Right lobe of liver (tissue), 4 donors: ENCODE results near the gene CLEC16A.

ENCODE experiments used
- CTCF ChIP-seq, 4 donors: fragments of 200-600 bp in 3 of 4; fragments of 450-650 bp in 1 of 4; IDR thresholded peaks; one replicate each; pipeline versions ENCODE4 v1.5.1 to v1.8.0; 2016 to 2022; ENCODE audit warnings: antibody characterized with exemption in 4 of 4, mild to moderate bottlenecking in 2 of 4
- POLR2A ChIP-seq: fragments of 450-650 bp; IDR thresholded peaks from one replicate; pipeline ENCODE4 v1.6.1; 2017; ENCODE audit warnings: antibody characterized with exemption, mild to moderate bottlenecking
- donor health status: DM: no; HTN: no; CAD: no.
- donor health status: DM: no; HTN: no; CAD: no.
- donor health status: DM: no; HTN: yes; CAD: no.

- TF ChIP-seq POLR2A (no peak), CTCF (IDR thresholded peaks at IDR 0.05) (no peak)
Measured at GRCh38 chr16:11177578-11178160, 233.3 kb downstream of the CLEC16A start.
